GOT3 (cell line): Measurements from ENCODE around the gene LRATD1.
"Not testable (repeated sequence)": the region's sequence is repeated elsewhere in the genome, so short reads cannot be mapped to it uniquely, and the experiment has no call there.

Source experiments
- DNase-seq: peaks from one replicate; lab custom pipeline; 2025; ENCODE audit warnings: mixed read lengths; lab: John Stamatoyannopoulos, UW

The LRATD1 gene, protein sequence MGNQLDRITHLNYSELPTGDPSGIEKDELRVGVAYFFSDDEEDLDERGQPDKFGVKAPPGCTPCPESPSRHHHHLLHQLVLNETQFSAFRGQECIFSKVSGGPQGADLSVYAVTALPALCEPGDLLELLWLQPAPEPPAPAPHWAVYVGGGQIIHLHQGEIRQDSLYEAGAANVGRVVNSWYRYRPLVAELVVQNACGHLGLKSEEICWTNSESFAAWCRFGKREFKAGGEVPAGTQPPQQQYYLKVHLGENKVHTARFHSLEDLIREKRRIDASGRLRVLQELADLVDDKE

DNA sequence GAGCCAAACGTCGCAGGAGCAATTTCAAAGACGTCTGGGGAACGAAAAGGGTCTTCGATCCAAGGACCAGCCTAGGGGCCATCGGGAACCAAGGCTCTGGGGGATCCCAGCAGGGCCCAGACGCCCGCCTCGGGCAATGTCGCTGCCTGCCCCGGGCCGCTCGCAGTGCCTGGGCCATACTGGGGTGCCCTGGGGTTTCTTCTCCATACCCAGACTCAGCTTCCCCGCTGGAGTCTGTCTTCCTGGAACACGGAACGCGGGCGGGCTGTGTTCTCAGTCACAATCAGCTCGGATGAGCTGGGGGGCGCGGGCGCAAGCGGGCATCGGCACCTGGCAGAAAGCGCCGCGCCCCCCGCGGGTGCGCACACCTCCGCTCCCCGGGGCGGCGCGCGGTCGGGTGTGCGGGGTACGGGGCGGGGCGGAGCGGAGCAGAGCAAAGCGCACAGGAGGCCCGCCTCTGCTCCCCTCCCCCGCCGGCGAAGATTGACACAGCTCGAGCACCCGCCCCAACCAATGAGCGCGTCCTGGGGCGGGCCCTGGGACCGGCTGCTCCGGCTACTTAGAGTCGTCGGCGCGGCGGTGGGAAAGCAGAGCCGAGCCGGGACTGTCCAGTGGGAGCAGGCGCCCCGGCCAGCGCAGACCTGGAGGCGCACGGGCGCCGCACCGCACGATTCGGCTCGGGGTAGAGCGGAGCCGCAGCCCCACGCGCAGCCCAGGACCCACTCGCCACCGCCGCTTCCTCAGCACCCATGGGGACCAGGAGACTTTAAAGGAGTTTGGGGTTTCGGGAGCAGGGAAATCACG is at the start of gene LRATD1:
LRATD1 (plus strand) TSS at position 585 of the 804 bp plus-strand sequence. CDS start 1,263 bp downstream, outside the sequence.
- DNase-seq, result no peak

DNA sequence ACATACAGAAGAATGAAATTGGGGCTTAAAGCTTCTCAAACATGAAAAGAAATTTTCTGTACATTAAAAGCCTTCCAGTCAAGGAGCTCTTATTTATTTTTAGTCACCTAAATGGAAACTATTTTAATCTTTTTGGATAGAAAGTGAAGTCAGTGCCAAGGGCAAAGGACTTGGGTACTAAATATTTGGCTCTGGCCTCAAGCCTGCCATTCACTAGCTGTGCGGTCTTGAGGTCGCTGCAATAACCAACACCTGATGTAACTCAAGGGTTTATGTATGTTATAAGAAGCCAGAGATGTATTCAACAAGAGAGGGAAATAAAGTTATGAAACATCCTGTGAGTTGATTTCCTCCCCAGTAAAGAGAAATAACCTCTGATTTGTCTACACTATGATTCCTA is 49.5 kb upstream of the LRATD1 start:
- no peak for DNase-seq

DNA sequence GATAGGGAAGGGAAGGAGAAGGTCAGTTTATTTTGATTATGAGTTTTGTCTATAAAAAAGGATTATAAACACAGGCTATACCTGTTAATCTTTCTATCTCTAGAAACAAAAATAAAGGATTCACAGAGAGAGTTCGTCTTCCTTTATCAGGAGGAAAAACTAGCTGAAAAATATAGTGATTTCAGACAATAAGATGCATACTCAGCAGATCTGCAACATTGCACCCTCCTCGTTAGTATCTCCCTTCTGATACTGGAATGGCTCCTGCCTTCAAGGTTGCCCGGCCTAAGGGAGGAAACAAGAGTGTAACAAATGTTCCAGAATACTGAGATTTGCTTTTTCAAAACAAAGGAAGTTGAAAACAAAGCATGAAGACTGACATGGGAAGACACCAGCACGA is 48.7 kb upstream of the LRATD1 start:
- no peak for DNase-seq

DNA sequence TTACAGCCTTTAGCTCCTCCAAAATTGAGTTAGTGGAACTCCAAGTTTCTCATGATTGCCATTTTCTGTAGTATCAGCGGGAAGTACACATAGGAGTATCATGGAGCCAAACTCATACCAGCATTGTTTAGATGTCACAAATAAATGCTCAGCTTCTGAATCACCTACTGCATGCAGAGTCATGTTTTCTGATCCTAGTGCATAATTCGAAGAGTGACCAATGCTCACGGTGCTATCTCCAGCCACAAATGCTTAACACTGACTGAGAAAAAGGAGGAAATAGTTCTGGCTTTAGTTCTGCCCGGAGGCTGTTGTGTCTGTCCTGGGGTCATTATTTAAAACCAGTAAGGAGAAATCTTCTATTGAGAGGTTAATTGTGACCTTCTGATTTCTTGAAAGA is 45.4 kb upstream of the LRATD1 start:
- DNase-seq, result no peak

DNA sequence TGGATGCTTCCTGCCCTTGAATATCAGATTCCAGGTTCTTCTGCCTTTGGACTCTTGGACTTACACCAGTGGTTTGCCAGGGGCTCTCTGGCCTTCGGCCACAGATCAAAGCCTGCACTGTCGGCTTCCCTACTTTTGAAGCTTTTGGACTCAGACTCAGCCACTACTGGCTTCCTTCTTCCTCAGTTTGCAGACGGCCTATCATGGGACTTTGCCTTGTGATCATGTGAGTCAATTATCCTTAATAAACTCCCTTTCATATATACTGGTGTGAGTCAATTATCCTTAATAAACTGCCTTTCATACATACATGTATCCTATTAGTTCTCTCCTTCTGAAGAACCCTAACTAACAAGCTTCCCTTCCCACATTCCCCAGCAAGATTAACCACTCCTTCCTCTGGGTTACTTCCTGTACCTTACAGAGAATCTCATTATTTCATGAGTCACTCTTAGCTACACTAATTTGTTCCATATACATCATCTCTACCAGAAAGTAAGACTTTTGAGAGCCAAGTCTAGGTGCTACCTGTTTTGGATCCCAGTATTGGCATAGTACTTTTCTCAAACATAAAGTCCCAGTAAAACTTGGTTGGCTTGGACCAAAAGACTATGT is 31.3 kb upstream of the LRATD1 start:
- no peak for DNase-seq

DNA sequence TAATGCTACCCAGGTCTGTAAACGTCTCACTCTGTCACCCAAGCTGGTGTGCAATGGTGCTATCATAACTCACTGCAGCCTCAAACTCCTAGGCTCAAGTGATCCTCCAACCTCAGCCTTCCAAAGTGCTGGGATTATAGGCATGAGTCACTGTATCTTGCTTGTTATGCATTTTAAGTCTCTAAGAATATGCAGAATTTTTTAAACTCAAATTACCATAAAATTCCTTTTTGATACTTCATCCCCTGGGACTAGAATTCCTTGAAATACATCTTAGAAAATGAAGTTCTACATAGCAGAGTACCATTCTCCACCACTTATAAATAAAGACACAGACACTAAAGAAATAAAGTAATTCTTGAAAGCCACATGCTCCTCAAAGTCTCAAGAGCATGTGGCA is 30.2 kb upstream of the LRATD1 start:
- DNase-seq, result no peak

DNA sequence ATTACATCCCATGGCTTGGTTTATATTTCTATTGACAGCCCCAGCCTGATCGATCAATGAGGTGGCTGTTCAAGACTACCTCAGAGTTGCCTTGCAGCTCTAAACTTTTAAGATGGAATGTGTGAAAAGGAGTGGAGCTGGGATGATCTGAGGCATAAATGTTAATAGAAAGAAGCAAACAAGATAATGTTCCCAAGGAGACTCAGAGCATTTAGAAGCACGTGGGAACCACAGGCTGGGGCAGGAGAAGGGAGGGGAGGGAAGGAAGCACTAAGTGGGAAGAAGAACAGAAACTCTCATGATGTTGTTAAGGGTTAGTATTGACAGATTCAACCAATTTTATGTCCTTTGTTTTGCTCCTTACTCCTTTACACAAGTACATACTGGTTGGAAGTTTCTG is 28.8 kb upstream of the LRATD1 start:
- DNase-seq, result no peak

DNA sequence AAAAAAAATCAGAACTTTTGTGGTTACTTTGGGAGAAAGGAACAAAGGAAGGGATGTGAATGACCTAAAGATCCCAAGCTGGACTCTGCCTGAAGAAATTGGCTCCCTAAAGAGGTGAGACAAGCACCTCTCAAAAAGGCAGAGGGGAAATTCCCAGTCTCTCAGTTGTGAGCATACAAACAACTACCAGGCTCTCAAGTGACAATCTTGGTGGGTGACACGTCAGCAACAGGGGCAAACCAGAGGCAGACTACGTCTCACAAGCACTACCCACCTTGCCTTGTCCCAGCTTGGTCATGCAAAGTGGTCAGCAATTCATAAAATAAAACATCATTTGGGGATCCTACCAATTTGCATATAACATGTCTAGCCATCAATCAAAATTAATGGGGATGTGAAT is 24.3 kb upstream of the LRATD1 start:
- no peak for DNase-seq

DNA sequence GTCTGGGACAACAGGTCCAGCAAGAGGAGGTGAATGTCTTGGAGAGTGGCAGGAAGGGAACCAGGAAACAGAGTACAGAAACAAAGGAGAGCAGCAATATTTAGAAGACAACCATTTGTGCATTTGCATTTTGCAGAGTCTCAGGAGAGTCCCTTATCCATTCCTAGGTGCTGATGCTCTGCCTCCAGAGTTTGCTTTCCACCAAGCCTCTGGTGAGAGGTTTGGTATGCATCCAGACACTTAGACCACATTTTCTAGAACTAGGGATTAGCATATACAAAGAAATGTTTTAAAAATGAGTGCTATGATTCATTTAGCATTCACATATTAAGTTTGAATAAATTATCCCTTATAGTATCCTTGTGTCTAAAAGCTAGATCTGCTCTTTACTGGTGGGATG is 18.5 kb upstream of the LRATD1 start:
- DNase-seq, result no peak

DNA sequence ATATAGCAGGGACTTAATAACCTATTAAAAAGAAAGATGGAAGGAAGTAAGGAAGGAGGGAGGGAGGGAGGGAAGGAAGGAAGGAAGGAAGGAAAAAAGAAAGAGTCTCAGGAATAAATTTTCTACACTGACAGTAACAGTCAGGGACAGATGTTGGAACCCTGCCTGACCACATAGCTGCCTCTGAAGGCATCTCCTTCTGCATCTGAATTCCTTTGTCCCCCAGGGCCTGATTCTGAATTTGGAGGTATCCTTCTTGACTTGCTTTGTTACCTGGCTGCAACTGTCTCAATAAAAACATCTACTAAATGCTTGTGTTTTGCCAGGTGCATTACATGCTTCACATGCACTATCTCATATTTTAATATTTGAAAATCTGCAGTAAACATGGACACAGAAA is 17.4 kb upstream of the LRATD1 start:
- DNase-seq, result no peak

DNA sequence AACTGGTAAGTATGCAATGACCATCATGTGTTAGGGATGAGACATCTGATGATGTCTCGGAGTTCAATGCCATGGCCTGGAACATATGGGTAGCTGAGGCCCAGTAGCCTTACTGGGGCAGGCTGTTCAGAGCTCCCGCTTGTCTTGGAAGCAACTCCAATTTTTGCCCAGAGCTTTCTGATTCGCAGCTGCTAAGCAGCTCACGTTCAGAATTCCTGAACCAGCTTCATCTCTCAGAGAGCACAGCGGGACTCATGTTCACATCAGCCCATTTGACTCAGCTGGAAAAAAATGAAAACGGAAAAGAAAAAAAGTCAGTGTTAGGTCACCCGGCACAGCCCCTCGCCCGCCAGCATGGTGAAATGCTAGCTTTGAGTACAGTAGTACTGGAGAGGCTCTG is 16.8 kb upstream of the LRATD1 start:
- no peak for DNase-seq

DNA sequence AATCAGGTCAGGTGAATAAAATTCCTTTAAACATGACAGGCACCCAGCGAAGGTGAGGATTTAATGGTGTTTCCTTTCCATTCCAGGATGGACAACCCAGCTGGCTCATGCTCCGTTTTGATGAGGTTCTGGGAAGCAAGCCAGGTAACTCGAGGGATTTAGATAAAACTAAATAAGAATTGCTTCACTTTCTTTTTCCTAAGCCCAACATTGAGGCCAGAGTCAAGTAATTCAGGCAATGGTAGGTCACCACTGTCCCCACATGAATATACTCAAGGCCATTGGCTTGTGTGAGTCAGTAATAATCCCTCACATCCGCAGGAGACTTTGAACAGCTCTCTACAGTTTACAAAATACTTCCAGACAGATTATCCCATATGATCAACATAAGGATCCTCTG is 16.2 kb upstream of the LRATD1 start:
- DNase-seq, result no peak

DNA sequence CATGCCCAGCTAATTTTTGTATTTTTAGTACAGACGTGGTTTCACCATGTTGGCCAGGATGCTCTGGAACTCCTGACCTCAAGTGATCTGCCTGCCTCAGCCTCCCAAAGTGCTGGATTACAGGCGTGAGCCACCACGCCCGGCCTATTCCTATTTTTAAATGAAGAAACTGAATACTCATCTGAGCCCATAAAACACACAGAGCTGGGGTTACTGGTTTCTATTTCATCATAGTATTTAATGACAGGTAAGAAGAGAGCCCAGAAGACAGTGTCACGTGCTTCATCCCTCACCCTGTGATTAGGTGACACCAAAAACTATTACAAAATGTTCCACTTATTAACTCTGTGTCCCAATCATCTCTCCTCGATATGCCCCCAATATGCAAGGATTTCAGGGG is 15.6 kb upstream of the LRATD1 start:
- DNase-seq, result no peak

DNA sequence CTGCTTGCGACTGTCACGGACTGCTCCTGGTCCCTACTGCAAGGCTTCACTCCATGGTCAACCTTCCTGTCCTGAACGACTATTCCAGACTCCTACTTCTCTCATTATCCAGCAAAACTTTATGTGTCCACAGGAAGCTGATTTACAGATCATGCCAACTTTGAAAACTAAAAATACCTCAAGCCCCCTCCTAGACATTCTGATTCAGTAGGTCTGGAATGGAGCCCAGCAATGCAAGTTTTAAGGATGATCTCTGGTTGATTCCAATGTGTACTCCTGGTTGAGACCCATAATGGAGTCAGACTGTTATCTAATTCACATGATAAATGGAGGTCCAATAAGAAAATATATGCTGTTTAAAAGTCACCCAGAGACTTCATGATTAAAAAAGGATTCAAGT is 13.1 kb upstream of the LRATD1 start:
- no peak for DNase-seq

DNA sequence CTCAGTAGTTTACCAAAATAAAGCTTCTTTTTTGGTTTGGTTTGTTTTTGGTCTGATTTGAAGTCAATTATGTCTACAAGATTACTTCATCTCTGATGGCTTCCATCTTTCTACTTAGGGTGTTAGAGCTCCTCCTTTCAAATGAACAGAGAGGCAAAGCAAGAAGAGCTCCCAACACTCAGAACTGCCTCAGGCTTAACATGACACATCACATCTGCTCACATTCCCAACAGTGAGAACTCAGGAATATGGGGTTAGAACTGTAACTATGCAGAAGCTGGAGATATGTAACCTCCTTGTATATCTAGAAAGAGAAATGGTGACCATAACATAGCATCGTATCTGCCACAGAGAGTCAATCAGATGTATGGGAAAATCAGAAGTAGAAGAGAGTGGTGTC is 11.4 kb upstream of the LRATD1 start:
- DNase-seq, result no peak

DNA sequence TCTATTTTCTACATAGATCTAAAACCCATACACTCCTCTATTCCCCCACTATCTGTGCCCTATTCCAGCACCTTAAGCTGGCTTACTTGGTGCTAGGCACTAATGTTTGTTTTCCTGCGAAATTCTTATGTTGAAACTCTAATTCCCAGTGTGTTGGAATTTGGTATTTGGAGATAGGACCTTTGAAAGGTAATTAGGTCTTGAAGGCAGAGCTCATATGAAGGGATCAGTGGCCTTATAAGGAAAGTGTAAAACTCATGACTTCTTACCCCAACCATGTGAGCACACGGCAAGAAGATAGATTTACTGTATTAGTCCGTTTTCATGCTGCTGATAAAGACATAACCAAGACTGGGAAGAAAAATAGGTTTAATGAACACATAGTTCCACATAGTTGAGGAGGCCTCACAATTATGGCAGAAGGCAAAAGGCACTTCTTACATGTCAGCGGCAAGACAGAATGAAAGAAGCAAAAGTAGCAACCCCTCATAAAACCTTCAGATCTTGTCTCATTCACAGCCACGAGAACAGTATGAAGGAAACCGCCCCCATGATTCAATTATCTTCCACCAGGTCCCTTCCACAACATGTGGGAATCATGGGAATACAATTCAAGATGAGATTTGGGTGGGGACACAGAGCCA is 10.5 kb upstream of the LRATD1 start:
- no peak for DNase-seq

DNA sequence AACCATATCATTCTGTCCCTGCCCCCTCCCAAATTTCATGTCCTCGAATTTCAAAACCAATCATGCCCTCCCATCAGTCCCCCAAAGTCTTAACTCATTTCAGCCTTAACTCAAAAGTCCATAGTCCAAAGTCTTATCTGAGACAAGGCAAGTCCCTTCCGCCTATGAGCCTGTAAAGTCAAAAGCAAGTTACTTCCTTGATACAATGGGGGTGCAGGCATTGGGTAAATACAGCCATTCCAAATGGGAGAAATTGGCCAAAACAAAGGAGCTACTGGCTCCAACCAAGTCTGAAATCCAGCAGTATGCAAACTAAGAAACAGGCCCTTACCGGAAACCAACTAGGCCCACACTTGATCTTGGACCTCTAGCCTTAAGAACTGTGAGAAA is 10.0 kb upstream of the LRATD1 start:
- DNase-seq, result not testable (repeated sequence)

DNA sequence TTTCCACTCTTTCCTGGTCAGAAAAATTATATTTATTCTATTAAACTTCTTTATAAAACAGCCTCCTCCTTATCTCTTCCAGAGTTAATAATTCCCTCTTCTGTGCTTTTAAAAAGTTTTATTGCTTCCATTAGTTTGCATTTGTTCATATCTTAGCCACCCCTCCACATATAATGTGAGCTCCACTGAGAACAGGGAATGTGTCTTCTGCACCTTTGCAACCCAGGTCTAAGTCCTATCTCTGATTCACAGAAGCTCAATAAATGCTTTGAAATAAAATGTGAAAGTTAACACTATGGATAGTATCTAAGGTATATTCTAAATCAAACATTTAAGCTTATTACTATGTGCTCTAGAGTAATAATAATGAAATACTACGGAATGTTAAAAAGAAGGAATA is 9.3 kb upstream of the LRATD1 start:
- DNase-seq, result no peak

DNA sequence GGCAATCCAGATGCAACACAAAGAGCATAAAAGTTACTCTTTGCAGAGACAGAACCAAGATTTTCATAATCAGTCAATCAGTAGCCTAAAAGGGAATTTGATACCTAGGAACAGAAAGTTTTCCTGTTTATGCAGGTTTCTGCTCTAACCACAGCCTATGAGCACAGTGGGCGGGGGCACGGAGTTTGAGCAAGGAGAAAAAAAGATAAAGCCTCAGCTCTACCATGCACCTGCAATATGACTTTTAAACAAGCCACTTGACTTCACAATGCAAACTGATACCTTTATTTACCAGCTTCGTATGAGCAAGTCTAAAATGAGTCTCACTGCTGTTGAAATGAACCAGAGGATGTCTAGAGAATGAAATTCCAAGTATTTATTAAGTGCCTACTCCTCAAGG is 5.6 kb upstream of the LRATD1 start:
- no peak for DNase-seq

DNA sequence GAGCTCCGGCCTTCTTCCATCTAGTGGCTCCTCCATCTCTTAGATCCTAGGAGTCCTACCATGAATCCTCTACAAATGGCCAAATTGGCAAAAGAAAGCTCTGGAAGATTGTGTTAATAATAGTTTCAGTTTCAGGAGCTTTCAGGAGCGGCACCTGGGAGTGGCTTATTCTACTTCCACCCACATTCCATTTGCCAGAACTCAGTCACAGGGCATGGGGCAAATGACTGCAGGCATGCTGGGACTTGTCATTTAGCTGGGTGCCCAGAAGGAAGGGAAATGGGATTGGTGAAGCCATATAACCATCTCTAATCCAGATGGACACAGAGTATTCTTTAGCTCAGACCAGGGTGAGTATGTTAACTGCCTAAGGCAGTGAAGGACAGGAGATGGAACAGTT is 3.6 kb upstream of the LRATD1 start:
- DNase-seq, result no peak

DNA sequence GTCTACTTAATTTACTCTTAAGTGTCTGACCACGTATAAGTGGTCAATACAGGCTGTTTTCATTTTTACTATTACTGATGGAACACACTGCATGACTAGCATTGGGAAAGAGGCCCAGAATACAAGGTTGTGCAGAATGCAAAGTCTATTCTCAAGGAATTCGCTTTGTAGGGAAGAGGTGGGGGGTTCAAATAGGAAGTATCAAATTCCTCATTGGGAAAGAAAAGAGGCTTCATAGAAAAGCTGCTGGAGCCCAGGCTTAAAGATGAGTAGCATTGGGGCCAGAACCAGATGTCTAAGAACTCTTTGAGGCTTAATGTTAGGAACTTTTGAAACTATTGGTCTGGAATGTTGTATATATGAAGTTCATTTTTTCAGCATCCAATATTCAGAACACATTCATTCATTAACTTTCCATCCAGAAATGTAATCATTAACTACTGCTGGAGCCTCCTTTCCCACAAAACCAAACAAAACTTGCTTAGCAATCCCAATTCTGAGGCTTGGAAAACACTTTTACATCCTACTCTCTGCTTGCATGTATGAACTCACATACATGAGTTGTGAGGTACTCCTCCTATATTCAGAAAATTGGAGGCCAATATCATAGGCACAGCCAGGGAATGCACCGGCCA is 994 bp upstream of the LRATD1 start:
- DNase-seq, result no peak

DNA sequence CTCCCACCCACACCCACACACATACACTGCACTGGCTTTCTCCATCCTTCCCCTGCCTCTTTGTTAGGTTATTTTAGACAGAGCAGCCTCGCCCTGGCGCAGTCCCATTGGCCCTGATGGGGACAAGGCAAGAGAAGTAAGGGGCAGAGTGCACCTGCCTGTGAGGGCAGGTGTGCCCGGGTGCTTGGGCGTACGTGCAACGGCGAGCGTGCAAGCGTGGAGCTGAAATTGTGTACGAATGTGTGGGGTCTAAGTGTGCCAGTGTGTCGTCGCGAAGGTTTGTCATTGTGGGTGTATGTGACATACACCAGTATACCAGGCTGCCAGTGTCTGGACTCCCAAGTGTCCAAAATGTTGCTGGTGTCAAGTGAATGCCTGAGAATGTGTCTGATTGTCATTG is 544 bp downstream of the LRATD1 start:
- no peak for DNase-seq
